ENCODE measurements around the gene CAMK1. TPM values are rescaled to one million over a fixed set of nuclear protein-coding genes. Genes with fewer than 3 reads are reported as not detected.
A peak's percentile ranks its signal among the peaks of the same experiment; 100 is the strongest.

CAMK1 gene
- total and polyA plus RNA-seq, 3 experiments from 2014 or later = 2.9 to 27.4 (median 27.0) TPM

GRCh38 chr3:9809615-9810432 is 40.1 kb upstream of the CAMK1 start, which contains the start of gene TTLL3:
Gene TTLL3, plus strand, starts transcription at chr3:9810262. Its CDS starts 400 bp downstream, at chr3:9810662.
- H3K4me3 Mint-ChIP-seq = peak within 1 kb of the TSS; percentile 87 to 98 (median 92)
- H3K36me3 Mint-ChIP-seq = peaks cover 0 to 37% (median 0%) of the 10 kb centered on the region in 3 donors

GRCh38 chr3:9809239-9809614 is 39.5 kb upstream of the CAMK1 start:
- Mint-ChIP-seq H3K4me3 (peak overlapping the region; percentile 34 to 95 (median 88)), H3K27me3 (no peaks in the 10 kb centered on the region), H3K4me1 (peaks cover 36 to 47% (median 46%) of the 10 kb centered on the region in 3 donors), H3K9me3 (no peaks in the 10 kb centered on the region), H3K36me3 (peaks cover 0 to 43% (median 5%) of the 10 kb centered on the region in 3 donors), H3K27ac (peak overlapping the region; percentile 75 to 100 (median 98))
- H3K36me3 ChIP-seq (ENCODE audit: insufficient read depth, low read length) = peaks cover 21% of the 10 kb centered on the region
- peak overlapping the region; percentile 63 for H3K4me3 ChIP-seq (ENCODE audit: low read length)
- peak overlapping the region; percentile 71 for H3K27ac ChIP-seq (ENCODE audit: low read depth, low read length)
- ChIA-PET CTCF (interaction anchor here (0.9 to 1.8 kb wide), 4 partner anchors 17 to 60 kb away, joined by 3 to 6 read pairs (median 4); partner anchors contain the start of genes ARPC4 and TADA3), POLR2A (interaction anchor here (0.7 to 3.0 kb wide), 6 partner anchors 9 to 82 kb away, joined by 3 to 37 read pairs (median 4); partner anchors contain the start of genes ARPC4, JAGN1 and TADA3)
- DNase-seq = peak in 1 of 5 donors; percentile 16
- H3K4me1 ChIP-seq (ENCODE audit: insufficient read depth, low read length) = peaks cover 28% of the 10 kb centered on the region
- no peaks in the 10 kb centered on the region for H3K9me3 ChIP-seq (ENCODE audit: low read length)
- H3K27me3 ChIP-seq (ENCODE audit: insufficient read depth, low read length, poor library complexity, severe bottlenecking) = no peaks in the 10 kb centered on the region

More at GRCh38 chr3:9809615-9810432, 40.1 kb upstream of the CAMK1 start, which contains the start of gene TTLL3:
- H3K9me3 Mint-ChIP-seq = no peaks in the 10 kb centered on the region
- H3K4me1 Mint-ChIP-seq = peaks cover 36 to 46% (median 46%) of the 10 kb centered on the region in 3 donors
- peaks cover 15% of the 10 kb centered on the region for H3K36me3 ChIP-seq (ENCODE audit: insufficient read depth, low read length)
- H3K27ac Mint-ChIP-seq = peak within 1 kb of the TSS; percentile 90 to 100 (median 98)
- DNase-seq = peak; percentile 29 to 66 (median 40)
- no peaks in the 10 kb centered on the region for H3K27me3 Mint-ChIP-seq
- no peaks in the 10 kb centered on the region for H3K27me3 ChIP-seq (ENCODE audit: insufficient read depth, low read length, poor library complexity, severe bottlenecking)
- peaks cover 28% of the 10 kb centered on the region for H3K4me1 ChIP-seq (ENCODE audit: insufficient read depth, low read length)
- ChIA-PET CTCF (interaction anchor here (0.9 to 1.8 kb wide), 4 partner anchors 17 to 61 kb away, joined by 3 to 6 read pairs (median 4); partner anchors contain the start of genes ARPC4 and TADA3), POLR2A (interaction anchor here (0.7 to 3.0 kb wide), 7 partner anchors 10 to 138 kb away, joined by 3 to 37 read pairs (median 4); partner anchors contain the start of genes ARPC4, JAGN1 and TADA3)
- peak within 1 kb of the TSS; percentile 63 for H3K4me3 ChIP-seq (ENCODE audit: low read length)
- peak within 1 kb of the TSS; percentile 71 for H3K27ac ChIP-seq (ENCODE audit: low read depth, low read length)
- no peaks in the 10 kb centered on the region for H3K9me3 ChIP-seq (ENCODE audit: low read length)

- peak overlapping the region; percentile 63 for H3K4me3 ChIP-seq (ENCODE audit: low read length)
- H3K4me1 Mint-ChIP-seq = peaks cover 37 to 52% (median 52%) of the 10 kb centered on the region in 3 donors
- peaks cover 28% of the 10 kb centered on the region for H3K36me3 ChIP-seq (ENCODE audit: insufficient read depth, low read length)
- no peaks in the 10 kb centered on the region for H3K9me3 ChIP-seq (ENCODE audit: low read length)
- POLR2A ChIA-PET = interaction anchor here (0.9 to 3.0 kb wide), 6 partner anchors 9 to 125 kb away, joined by 3 to 37 read pairs (median 4); partner anchors contain the start of genes ARPC4, JAGN1 and TADA3
- H3K27ac Mint-ChIP-seq = peak overlapping the region; percentile 75 to 100 (median 97)
- peak in 4 of 5 donors; percentile 17 to 61 (median 30) for DNase-seq
- H3K4me3 Mint-ChIP-seq = peak overlapping the region; percentile 34 to 94 (median 88)
- H3K9me3 Mint-ChIP-seq = no peaks in the 10 kb centered on the region
- H3K27me3 Mint-ChIP-seq = no peaks in the 10 kb centered on the region
- CTCF ChIA-PET = interaction anchor here (0.6 to 2.3 kb wide), 13 partner anchors 13 to 106 kb away, joined by 3 to 6 read pairs (median 4); partner anchors contain the start of genes ARPC4 and TADA3
- H3K27me3 ChIP-seq (ENCODE audit: insufficient read depth, low read length, poor library complexity, severe bottlenecking) = no peaks in the 10 kb centered on the region
- H3K27ac ChIP-seq (ENCODE audit: low read depth, low read length) = peak overlapping the region; percentile 71
- peaks cover 28% of the 10 kb centered on the region for H3K4me1 ChIP-seq (ENCODE audit: insufficient read depth, low read length)
- peaks cover 2 to 51% (median 7%) of the 10 kb centered on the region in 3 donors for H3K36me3 Mint-ChIP-seq
Measured at GRCh38 chr3:9808345-9809037, 38.7 kb upstream of the CAMK1 start.

GRCh38 chr3:9807981-9808344 is 38.2 kb upstream of the CAMK1 start:
- Mint-ChIP-seq H3K27ac (peak overlapping the region; percentile 75 to 100 (median 97)), H3K27me3 (no peaks in the 10 kb centered on the region), H3K9me3 (no peaks in the 10 kb centered on the region), H3K4me3 (peak overlapping the region; percentile 34 to 94 (median 88)), H3K36me3 (peaks cover 6 to 52% (median 11%) of the 10 kb centered on the region in 3 donors), H3K4me1 (peaks cover 41 to 57% (median 56%) of the 10 kb centered on the region in 3 donors)
- POLR2A ChIA-PET = interaction anchor here (0.9 to 3.0 kb wide), 5 partner anchors 8 to 125 kb away, joined by 3 to 37 read pairs (median 6); partner anchors contain the start of genes ARPC4, JAGN1 and TADA3
- CTCF ChIA-PET = interaction anchor here (0.6 to 2.3 kb wide), 13 partner anchors 12 to 139 kb away, joined by 3 to 6 read pairs (median 4); partner anchors contain the start of genes ARPC4 and TADA3
- no peaks in the 10 kb centered on the region for H3K27me3 ChIP-seq (ENCODE audit: insufficient read depth, low read length, poor library complexity, severe bottlenecking)
- no peaks in the 10 kb centered on the region for H3K9me3 ChIP-seq (ENCODE audit: low read length)
- H3K36me3 ChIP-seq (ENCODE audit: insufficient read depth, low read length) = peaks cover 33% of the 10 kb centered on the region
- DNase-seq = no peak
- no peak overlapping the region for H3K4me3 ChIP-seq (ENCODE audit: low read length)
- H3K27ac ChIP-seq (ENCODE audit: low read depth, low read length) = no peak overlapping the region
- H3K4me1 ChIP-seq (ENCODE audit: insufficient read depth, low read length) = peaks cover 28% of the 10 kb centered on the region

DNA sequence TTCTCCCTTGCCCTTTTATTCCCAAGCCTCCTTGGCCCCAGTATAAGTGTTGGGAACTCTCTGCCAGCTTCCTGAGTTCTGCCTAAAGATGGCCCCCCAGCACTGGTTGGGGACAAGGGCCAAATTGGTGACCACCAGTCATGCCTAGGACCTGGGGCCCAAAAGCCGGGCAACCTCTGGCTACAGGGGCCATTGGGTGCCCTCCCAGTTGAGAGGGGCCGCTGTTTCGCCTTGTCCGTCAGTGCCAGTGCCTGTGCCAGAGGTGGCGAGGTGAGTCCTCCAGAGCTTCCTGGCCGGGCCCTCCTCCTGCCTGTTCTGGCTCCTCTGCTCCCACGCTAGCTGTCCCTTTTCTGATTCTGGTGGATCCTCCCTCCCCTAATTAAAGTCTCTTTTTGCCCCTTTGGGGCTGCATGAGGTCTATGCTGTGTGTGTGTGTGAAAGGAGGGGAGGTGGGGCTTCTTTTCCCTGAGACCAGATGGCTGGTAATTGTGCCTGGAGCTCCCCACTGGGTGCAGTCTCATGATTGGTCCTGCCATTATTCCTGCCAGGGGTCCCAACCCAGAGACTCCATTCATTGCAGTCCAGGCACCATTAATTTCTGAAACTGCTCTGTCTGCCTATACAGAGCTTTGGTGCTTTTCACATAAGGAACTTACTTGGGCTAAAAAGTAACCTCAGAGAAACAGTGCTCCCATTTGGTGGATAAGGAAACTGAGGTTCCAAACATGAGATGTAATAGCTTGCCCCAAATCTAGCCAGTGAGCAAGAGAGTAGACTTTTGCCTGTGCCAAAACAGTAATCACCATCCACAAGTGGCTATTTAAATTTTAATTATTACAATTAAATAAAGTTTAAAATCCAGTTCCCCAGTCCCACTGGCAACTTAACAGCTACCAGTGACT is 37.2 kb upstream of the CAMK1 start:
- no peak overlapping the region for H3K4me3 ChIP-seq (ENCODE audit: low read length)
- Mint-ChIP-seq H3K27ac (peak overlapping the region in 6 of 8 donors; percentile 66 to 99 (median 90)), H3K36me3 (peaks cover 6 to 60% (median 11%) of the 10 kb centered on the region in 3 donors), H3K27me3 (no peaks in the 10 kb centered on the region), H3K4me3 (peak overlapping the region in 2 of 7 donors; percentile 27 to 38), H3K9me3 (no peaks in the 10 kb centered on the region), H3K4me1 (peaks cover 41 to 57% (median 56%) of the 10 kb centered on the region in 3 donors)
- no peaks in the 10 kb centered on the region for H3K9me3 ChIP-seq (ENCODE audit: low read length)
- H3K27me3 ChIP-seq (ENCODE audit: insufficient read depth, low read length, poor library complexity, severe bottlenecking) = no peaks in the 10 kb centered on the region
- POLR2A ChIA-PET = interaction anchor here (1.4 to 3.0 kb wide), 2 partner anchors 10 to 14 kb away, joined by 3 to 37 read pairs; partner anchors contain the start of genes ARPC4 and TADA3
- DNase-seq = no peak
- H3K4me1 ChIP-seq (ENCODE audit: insufficient read depth, low read length) = peaks cover 28% of the 10 kb centered on the region
- no peak overlapping the region for H3K27ac ChIP-seq (ENCODE audit: low read depth, low read length)
- CTCF ChIA-PET = interaction anchor here (0.8 to 2.3 kb wide), 7 partner anchors 10 to 140 kb away, joined by 3 to 6 read pairs (median 4); partner anchors contain the start of genes ARPC4 and TADA3
- H3K36me3 ChIP-seq (ENCODE audit: insufficient read depth, low read length) = peaks cover 36% of the 10 kb centered on the region

DNA sequence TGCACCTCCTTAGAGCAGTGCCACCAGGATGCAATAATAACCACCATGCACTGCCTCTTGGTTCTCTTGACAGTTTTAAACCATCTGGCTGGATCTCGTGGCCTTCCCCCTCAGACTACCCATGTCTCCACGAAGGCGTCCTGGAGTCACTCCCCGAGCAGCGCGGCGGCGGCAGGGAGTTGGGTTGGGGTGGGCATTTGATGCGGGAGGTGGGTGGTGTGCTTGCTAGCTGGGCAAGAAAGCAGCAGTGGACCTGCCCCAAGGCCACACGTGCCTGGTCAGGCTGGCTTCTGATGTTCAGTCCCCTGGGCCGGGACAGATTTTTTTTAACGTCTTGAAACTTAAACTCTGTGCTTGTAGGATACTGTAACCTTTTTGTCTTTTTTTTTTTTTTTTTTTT is 36.4 kb upstream of the CAMK1 start:
- Mint-ChIP-seq H3K27ac (peak overlapping the region in 3 of 8 donors; percentile 6 to 54 (median 38)), H3K27me3 (no peaks in the 10 kb centered on the region), H3K4me3 (no peak overlapping the region), H3K4me1 (peaks cover 38 to 50% (median 48%) of the 10 kb centered on the region in 3 donors), H3K36me3 (peaks cover 6 to 66% (median 11%) of the 10 kb centered on the region in 3 donors), H3K9me3 (no peaks in the 10 kb centered on the region)
- H3K27ac ChIP-seq (ENCODE audit: low read depth, low read length) = no peak overlapping the region
- H3K9me3 ChIP-seq (ENCODE audit: low read length) = no peaks in the 10 kb centered on the region
- ChIA-PET CTCF (interaction anchor here (1.4 to 2.3 kb wide), 2 partner anchors 13 to 98 kb away, joined by 4 to 6 read pairs; partner anchors contain the start of genes ARPC4 and TADA3), POLR2A (interaction anchor here (0.7 to 1.4 kb wide), 2 partner anchors 10 to 354 kb away, joined by 3 to 8 read pairs; no protein-coding TSS in a partner anchor)
- no peaks in the 10 kb centered on the region for H3K27me3 ChIP-seq (ENCODE audit: insufficient read depth, low read length, poor library complexity, severe bottlenecking)
- no peak for DNase-seq
- no peak overlapping the region for H3K4me3 ChIP-seq (ENCODE audit: low read length)
- H3K36me3 ChIP-seq (ENCODE audit: insufficient read depth, low read length) = peaks cover 44% of the 10 kb centered on the region
- peaks cover 28% of the 10 kb centered on the region for H3K4me1 ChIP-seq (ENCODE audit: insufficient read depth, low read length)

Measured in CD8-positive, alpha-beta memory T cell (primary cell).